PFSK-1 (cell line): ENCODE data around the gene CYREN.

Experiments used
- POLR2AphosphoS5 ChIP-seq: IDR thresholded peaks from 2 replicates; pipeline ENCODE4 v1.6.1; 2012; ENCODE audit warnings: low read depth, mild to moderate bottlenecking, control low read depth, low read length, moderate library complexity
- SIN3A ChIP-seq: IDR thresholded peaks from 2 replicates; pipeline ENCODE4 v1.6.1; 2012; ENCODE audit warnings: mild to moderate bottlenecking, low read length, moderate library complexity, borderline replicate concordance; ENCODE audit not compliant: insufficient read depth
- TAF1 ChIP-seq: IDR thresholded peaks from 2 replicates; pipeline ENCODE4 v1.6.1; 2012; ENCODE audit warnings: low read length, control low read depth, borderline replicate concordance; ENCODE audit not compliant: insufficient read depth
- TF ChIP-seq, protein P1 (sequence below), 2 experiments: IDR thresholded peaks; 2 replicates each; pipeline versions ENCODE4 v1.6.1 to v1.8.0; 2011 to 2012; ENCODE audit warnings: low read depth in 2 of 2, low read length in 2 of 2, control low read depth in 1 of 2, inconsistent platforms in 1 of 2, mild to moderate bottlenecking in 1 of 2, moderate library complexity in 1 of 2; ENCODE audit not compliant: insufficient read depth in 1 of 2

DNA sequence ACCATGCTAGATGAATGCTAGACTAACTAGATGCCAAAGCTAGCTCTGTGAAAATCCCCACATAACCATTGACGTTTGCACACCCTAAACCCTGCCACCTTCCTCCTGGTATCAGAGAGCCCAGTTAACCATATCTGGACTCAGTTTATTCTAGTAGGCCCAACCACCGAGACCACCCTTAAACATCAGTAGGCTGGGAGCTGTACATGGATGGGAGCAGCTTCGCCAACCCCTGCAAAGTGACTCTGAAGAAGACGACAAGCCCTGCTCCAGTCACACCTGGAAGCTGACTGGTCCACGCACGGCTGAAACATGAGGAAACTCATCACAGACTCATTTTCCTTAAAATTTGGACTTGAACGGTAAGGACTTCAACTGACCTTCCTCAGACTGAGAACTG is 4.4 kb upstream of the CYREN start:
- TF ChIP-seq TAF1 (no peak), SIN3A (no peak), POLR2AphosphoS5 (no peak)
- TF ChIP-seq, protein P1, sequence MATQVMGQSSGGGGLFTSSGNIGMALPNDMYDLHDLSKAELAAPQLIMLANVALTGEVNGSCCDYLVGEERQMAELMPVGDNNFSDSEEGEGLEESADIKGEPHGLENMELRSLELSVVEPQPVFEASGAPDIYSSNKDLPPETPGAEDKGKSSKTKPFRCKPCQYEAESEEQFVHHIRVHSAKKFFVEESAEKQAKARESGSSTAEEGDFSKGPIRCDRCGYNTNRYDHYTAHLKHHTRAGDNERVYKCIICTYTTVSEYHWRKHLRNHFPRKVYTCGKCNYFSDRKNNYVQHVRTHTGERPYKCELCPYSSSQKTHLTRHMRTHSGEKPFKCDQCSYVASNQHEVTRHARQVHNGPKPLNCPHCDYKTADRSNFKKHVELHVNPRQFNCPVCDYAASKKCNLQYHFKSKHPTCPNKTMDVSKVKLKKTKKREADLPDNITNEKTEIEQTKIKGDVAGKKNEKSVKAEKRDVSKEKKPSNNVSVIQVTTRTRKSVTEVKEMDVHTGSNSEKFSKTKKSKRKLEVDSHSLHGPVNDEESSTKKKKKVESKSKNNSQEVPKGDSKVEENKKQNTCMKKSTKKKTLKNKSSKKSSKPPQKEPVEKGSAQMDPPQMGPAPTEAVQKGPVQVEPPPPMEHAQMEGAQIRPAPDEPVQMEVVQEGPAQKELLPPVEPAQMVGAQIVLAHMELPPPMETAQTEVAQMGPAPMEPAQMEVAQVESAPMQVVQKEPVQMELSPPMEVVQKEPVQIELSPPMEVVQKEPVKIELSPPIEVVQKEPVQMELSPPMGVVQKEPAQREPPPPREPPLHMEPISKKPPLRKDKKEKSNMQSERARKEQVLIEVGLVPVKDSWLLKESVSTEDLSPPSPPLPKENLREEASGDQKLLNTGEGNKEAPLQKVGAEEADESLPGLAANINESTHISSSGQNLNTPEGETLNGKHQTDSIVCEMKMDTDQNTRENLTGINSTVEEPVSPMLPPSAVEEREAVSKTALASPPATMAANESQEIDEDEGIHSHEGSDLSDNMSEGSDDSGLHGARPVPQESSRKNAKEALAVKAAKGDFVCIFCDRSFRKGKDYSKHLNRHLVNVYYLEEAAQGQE (IDR thresholded peaks at IDR 0.05; ENCODE audit: insufficient read depth in 1 of 2, low read depth in 2 of 2, low read length in 2 of 2) = no peak
